ENCODE results near the gene KLHL6.
A peak's percentile ranks its signal among the peaks of the same experiment; 100 is the strongest.
"Not testable (repeated sequence)": the region's sequence is repeated elsewhere in the genome, so short reads cannot be mapped to it uniquely, and the experiment has no call there.

The KLHL6 gene

DNA sequence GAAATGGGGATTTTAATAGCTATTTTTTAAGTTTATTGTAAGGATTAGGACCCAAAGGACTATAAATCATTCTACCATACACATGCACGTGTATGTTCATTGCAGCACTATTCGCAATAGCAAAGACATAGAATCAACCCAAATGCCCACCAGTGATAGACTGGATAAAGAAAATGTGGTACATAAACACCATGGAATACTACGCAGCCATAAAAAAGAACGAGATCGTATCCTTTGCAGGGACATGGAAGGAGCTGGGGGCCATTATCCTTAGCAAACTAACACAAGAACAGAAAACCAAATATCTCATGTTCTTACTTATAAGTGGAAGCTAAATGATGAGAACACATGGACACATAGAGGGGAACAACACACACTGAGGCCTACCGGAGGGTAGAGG lies 26.7 kb downstream of the KLHL6 start:
- DNase-seq: not testable (repeated sequence)

DNA sequence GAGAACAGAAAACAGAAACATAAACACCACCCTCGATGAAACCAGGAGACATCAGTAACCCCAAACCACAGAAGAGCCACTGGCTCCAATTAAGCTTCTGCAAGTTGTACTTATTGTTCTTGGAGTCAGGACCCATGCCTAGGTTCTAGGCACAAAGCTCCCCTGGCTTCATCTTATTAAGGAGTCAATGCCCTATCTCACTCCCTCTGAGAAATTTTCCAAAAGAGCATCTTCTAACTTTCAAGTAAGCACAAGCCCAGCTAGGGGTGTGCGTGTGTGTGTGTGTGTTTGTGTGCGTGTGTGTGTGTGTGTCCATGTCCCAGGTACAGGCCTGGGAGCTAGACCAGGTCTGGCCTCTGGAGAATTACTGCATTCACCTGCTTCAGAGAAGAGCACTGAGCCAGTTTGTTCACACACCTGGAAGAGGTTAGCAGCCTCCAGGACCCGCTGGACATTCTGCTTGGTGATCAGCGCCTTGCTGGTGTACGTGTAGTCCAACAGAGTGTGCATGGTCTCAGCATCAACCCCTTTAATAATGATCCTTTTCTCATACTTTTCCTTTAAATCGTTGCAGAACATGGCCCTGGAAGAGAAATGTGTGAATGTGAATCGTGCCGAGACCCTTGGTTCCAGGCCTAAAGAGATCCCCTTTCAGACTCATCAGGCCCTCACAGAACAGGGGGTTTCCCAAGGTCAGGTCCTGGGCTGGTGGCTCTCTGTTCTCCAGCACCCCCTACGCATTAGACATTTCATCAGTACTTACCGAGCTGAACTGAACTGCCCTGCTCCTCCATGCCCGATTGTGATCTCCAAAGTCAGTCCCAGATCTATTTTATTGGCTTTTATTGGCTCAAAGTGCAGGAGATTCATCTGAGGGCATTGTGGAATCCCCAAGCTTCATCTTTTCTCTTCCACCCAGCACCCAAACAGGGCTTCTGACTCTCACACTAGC lies 27.8 kb downstream of the KLHL6 start:
- no peak for DNase-seq

DNA sequence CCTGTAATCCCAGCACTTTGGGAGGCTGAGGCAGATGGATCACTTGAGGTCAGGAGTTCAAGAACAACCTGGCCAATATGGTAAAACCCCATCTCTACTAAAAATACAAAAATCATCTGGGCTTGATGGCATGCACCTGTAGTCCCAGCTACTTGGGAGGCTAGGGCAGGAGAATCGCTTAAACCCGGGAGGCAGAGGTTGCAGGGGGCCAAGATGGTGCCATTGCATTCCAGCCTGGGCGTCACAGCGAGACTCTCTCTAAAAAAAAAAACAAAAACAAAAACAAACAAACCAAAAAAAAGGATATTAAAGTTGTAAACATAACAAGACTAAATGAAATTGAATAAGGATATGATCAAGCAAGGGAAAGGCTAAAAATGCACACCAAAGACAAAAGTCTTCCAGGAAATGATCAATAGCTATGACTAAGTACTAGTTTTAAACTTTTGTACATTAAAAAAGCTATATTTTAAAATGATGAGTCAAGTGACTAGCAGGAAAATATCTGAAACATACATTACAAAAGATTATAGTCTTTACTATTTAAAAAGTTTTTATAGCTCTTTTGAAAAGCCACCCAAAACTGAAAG lies 28.6 kb downstream of the KLHL6 start:
- no peak for DNase-seq

DNA sequence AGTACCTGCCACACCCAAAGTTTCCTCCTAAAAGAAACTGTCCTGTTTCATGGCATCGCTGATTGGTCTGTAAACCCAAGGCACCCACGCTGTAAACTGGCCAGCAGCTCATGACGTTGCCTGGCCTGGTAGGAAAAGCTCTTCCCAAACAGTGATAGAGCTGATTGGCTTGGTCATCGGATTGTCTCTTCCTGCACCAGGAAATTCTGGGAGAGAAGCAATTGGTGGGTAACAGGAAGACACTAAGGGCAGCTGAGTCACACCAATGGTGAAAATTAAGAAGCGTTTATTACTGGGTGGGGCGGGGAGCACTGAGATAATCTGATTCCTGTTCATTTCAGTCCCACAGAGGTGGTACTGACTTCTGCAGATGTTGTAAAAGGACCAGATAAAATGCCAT lies 31.0 kb downstream of the KLHL6 start:
- DNase-seq: no peak

DNA sequence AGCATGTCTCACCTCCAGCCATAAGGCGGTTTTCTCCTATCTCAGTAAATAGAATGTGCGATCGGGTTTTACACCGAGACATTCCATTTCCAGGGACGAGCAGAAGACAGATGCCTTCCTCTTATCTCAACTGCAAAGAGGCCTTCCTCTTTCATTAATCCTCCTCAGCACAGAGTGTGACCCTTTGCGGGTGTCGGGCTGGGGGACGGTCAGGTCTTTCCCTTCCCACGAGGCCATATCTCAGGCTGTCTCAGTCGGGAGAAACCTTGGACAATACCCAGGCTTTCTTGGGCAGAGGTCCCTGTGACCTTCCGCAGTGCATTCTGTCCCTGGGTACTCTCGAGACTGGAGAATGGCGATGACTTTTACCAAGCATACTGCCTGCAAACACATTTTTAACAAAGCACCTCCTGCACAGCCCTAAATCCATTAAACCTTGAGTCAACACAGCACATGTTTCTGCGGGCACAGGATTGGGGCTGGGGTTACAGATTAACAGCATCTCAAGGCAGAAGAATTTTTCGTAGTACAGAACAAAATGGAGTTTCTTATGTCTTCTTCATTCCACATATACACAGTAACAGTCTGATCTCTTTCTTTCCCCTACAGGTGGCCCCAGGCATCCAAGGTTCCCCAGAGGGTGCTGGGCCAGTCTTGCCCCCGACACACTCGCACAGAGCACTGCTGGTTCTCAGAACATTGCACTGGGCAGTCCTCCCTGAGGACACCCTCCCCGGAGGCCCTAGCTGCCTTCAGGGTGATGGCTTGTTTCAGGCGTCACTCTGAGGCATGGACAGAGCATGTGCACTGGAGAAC lies 34.6 kb downstream of the KLHL6 start:
- not testable (repeated sequence) for DNase-seq

DNA sequence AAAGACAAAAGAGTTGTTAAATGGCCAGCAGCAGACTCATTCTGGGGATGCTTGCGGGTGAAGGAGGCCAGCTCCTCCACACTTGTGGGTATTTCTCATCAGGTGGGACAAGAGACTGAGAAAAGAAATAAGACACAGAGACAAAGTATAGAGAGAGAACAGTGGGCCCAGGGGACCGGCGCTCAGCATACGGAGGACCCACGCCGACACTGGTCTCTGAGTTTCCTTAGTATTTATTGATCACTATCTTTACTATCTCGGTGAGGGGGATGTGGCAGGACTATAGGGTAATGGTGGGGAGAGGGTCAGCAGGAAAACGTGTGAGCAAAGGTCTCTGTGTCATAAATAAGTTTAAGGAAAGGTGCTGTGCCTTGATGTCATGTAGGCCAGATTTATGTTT lies 35.2 kb downstream of the KLHL6 start:
- not testable (repeated sequence) for DNase-seq

DNA sequence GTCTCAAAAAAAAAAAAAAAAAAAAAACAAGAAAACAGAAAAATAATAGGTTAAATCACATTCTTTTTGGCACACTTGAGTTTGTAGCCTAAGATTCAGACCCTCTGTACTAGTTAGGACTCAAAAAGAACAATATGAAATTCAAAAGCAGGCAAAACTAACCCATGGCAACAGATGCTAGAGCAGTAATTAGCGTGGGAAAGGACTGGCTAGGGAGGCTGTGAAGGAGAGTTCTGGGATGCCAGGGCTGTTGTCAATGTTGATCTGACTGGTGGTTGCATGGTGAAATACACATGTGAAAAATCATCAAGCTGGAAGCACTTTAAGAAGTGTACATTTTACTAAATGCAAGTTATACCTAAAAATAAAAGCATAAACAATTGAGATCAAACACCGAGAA lies 35.6 kb downstream of the KLHL6 start:
- no peak for DNase-seq

DNA sequence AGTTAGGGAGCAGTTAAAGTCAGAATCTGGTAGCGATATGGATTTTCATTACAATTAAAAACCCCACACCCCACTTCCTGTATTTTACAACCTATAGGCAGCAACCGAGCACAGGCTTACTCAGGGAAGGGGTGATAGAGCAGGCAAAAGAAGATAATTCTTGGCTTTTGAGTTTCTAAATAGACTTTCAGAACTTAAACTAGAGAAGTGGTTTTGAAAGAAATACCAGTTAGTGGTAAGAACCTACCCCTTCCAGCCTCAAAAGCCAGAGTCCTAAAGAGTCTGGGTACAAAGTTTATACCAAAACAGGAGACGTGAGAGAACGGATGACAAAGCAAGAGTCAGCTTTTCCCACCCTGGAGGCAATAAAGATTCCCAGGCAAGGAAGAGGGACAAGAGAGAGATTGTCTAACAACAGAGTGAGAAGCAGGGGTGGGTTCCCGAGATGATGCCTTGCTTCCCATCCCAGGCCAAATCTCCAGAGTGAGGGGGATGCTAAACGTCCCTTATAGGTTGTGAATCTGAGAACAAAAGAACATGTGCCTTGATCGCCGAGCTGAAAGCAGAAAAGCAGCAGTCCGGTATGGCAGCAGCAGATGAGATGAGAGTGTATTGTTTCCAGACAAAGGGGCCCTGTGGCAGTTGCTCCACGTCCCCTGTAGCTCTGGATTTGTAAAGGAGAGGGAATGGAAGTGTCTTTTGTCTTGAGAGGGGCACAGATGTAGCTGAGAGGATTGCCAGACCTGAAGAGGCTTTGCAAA lies 36.8 kb downstream of the KLHL6 start:
- no peak for DNase-seq

DNA sequence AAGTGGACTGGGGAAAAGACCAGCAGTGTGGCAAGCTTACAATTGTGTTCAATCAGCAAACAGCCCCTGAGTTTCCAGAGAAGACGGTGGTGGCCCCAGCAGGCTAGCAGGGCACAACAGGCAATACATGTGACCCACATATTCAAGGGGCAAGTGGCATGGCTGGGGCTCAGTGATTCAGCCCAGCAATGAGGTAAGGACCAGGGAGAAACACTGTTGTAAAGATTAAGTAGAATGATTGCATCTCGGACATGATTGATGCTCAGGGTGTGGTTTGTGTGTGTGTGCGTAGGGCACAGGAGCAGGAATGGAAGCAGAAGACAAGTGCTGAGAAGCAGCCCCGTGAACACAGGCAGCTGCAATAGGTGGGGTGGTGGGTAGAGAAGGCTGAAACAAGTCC lies 37.9 kb downstream of the KLHL6 start:
- no peak for DNase-seq

DNA sequence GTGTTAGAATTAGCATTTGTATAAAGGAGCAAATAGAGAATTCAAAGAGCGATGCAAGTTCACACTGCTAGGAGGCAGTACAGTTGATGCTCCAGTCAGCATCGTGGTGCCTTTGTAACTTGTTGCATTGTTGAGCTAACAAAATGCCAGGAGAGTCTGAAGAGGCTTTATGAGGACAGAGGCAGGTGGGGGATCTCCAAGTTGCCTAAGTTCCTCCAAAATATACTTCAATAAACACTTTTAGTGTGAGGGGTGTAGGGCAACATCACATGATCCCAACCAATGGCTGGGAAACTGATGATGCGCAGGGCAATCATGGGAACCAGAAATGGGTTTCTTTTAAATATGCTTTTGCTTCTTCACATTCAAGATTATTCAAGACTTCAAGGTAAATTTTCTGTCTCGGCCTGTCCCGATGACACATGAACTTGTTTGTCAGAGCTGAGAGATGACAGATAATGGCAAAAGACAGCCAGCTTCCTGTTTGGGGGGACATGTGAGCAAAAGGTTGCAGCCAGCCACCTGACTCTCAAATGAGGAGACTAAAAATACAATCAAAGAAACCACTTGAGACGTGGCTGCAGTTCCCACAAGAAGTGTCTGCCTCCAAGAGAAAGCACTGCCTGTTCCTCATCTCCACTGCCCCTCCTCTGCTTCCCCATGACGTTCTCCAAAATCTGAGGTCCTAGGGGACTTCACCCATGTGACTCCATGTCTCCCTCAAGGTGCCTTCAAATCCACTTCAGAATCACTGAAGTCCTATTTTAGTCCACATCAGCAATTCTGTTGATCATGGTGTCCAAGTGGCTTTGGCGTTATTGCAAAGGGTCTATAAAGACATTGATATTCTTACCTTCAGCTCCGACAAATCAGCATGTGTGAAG lies 39.3 kb downstream of the KLHL6 start:
- peak; percentile 59 to 65 for DNase-seq

DNA sequence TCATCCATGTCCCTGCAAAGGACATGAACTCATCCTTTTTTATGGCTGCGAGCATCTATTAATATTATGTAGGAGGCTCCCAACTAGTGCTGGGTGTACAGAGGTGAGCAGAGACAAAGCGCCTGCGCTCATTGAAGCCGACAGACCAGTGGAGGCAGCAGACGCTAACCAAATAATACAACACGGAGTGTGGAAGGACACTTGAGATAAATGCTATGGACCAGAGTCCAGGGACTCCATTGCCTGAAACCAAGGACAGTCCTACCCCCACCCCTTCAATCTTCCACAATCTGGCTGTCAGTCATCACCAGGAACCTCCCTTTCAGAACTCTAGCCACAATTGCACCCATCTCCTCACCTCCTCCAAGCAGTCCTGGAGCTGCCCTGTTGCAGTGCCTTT lies 41.5 kb downstream of the KLHL6 start:
- DNase-seq: no peak

DNA sequence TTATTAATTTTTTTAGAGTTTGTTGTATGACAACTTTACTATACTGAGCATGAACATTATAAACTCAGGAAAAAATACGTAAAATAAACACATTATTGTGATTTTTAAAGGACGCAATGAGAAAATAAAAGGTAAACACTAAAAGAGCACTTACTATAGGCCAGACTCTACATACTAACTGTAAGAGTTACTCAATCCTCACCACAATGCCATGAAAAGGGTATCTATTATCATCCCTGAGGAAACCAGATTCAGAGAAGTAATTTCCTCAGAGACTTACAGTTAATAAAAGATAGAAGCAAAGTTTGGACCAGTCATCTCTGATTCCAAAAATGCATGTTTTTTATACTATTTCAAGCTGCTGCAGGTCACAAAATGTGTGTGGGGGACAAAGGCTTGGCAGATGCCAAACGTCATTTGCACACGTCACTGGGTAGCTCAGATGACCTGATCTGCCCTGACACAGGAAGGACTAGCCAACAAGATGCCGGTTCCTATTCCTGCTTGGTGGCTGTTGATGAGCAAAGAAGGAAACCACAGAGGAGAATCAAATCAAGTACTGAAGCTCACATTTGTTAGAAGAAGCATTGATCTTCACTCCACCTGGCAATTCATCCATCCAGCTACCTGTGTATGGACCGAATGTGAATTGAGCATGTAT lies 42.3 kb downstream of the KLHL6 start:
- peak; percentile 31 to 32 for DNase-seq

DNA sequence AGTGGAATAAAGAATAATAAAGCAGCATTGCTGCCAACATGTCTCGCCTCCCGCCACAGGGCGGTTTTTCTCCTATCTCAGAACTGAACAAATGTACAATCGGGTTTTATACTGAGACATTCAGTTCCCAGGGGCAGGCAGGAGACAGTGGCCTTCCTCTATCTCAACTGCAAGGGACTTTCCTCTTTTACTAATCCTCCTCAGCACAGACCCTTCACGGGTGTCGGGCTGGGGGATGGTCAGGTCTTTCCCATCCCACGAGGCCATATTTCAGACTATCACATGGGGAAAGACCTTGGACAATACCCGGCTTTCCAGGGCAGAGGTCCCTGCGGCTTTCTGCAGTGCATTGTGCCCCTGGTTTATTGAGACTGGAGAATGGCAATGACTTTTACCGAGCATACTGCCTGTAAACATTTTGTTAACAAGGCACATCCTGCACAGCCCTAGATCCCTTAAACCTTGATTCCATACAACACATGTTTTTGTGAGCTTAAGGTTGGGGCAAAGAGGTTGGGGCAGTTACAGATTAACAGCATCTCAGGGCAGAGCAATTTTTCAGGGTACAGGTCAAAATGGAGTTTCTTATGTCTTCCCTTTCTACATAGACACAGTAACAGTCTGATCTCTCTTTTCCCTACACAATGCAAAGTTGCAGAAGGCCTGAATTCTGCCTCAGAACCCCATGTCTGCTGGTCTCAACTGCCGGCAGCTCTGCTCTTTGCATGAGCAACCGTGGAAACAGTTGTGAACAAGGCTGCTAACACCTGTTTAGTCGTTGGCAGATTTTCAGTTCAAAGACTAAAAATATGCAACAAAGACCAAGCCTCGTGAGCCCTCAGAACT lies 44.0 kb downstream of the KLHL6 start:
- DNase-seq: not testable (repeated sequence)

DNA sequence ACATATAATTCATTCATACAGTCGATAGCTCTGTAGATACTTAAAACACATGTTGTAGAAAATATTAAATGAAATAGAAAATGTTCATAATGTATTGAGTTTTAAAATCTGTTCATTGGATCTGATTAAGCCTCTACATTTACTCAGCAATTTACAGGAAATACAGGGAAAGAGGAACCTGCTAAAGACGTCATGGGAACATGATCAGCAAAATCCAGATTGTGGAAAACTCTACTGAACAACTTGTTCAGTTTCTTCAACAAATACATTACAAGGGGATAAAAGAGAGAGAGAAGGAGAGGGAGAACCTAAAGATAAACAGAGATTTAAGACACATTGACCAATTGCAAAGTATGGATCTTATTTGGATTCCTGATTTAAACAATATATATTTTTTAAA lies 46.7 kb downstream of the KLHL6 start:
- DNase-seq: no peak

DNA sequence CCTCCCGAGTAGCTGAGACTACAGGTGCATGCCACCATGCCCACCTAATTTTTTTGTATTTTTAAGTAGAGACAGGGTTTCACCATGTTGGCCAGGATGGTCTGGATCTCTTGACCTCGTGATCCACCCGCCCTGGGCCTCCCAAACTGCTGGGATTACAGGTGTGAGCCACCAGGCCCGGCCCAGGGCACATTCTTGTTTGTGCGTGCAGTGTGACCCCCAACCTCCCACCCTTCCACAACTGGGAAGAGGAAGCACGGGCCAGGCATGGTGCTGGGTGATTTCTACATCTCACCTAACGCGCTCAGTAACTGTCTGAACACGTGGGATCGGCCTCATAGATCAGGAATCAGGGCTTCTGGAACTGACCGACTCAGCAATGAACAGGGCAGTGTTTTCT lies 48.0 kb downstream of the KLHL6 start:
- DNase-seq: no peak

DNA sequence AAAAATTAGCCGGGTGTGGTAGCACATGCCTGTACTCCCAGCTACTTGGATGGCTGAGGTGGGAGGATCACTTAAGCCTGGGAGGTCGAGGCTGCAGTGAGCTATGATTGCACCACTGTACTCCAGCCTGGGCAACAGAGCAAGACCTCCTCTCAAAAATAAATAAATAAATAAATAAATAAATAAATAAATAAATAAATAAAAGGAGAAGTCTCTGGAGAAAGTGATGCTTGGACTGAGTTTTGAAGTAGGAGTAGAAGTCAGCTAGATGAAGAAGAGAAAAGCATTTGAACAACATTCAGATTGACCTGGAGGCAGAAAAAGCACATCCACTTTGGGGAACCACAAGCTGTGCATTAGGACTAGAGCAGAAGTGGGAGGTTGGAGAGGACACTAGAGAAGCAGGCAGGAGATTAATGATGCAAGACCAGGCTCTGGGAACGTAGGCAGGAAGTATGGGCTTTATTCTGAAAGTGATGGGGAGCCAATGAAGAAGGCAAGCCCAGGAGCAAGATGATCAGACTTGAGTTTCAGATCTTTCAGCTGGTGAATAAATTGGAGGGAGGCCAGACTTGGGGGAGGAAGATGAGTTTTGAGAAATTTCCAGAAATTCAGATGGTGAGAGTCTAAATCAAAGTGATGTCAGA lies 48.7 kb downstream of the KLHL6 start:
- no peak for DNase-seq

DNA sequence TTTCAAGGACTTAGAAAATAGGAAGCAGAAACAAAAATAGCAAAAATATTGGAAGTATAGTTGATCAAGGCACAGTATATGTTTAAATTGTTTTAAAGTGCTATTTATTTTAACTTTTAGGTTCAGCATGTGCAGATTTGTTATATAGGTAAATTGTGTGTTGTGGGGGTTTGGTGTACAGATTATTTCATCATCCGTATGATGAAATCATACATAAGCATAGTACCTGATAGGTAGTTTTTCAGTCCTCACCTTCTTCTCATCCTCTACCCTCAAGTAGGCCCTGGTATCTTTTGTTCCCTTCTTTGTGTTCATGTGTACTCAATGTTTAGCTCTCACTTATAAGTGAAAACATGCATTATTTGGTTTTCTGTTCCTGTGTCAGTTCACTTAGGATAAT lies 50.9 kb downstream of the KLHL6 start:
- DNase-seq: no peak

DNA sequence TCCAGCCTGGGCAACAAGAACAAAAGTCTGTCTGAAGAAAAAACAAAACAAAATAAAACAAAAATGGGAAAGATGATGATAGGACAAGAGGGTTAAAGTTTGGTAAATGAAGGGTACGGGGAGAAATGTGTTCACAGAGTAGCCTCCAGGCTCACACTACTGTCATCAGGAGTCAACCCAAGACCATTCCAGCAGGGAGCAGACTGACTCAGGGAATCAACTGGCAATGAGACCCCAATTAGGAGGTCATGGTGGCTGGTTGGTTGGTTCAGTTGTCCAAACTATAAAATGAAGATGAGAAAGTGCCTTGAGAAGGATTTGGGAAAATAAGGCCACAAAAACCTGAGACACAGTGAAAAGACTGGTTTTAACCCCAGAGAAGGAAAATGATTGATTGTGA lies 51.8 kb downstream of the KLHL6 start:
- DNase-seq: no peak

Data from activated CD4-positive, alpha-beta T cell treated with anti-CD3 and anti-CD28 coated beads for 4 hours (primary cell).